H9 (cell line): ENCODE results near the gene CNIH2. TPM values are rescaled to one million over a fixed set of nuclear protein-coding genes. Genes with fewer than 3 reads are reported as not detected.

ENCODE experiments used
- DNase-seq: peaks from one replicate; pipeline ENCODE4 v3.0.0-alpha.2; 2017
- H2AFZ ChIP-seq: one replicate; pipeline ENCODE4 v1.6.1; 2013; ENCODE audit warnings: mild to moderate bottlenecking, low read length, control low read depth, moderate library complexity
- H2AK5ac ChIP-seq: 2 replicates; pipeline ENCODE4 v1.6.1; 2013; ENCODE audit warnings: low read length, control low read depth, mixed read lengths; ENCODE audit not compliant: insufficient read length
- H2BK120ac ChIP-seq: one replicate; pipeline ENCODE4 v1.6.1; 2013; ENCODE audit warnings: low read depth, mild to moderate bottlenecking, low read length, control low read depth, inconsistent platforms; ENCODE audit not compliant: poor library complexity, severe bottlenecking
- H2BK12ac ChIP-seq: 2 replicates; pipeline ENCODE4 v1.6.1; 2013; ENCODE audit warnings: low read length, control low read depth, mixed read lengths, low read depth; ENCODE audit not compliant: insufficient read length
- H2BK15ac ChIP-seq: 2 replicates; pipeline ENCODE4 v1.6.1; 2013; ENCODE audit warnings: low read depth, low read length, control low read depth
- H2BK20ac ChIP-seq: one replicate; pipeline ENCODE4 v1.6.1; 2013; ENCODE audit warnings: low read depth, mild to moderate bottlenecking, low read length, control low read depth, inconsistent platforms; ENCODE audit not compliant: poor library complexity, severe bottlenecking
- H2BK5ac ChIP-seq: 2 replicates; pipeline ENCODE4 v1.6.1; 2013; ENCODE audit warnings: low read length, control low read depth, mixed read lengths; ENCODE audit not compliant: insufficient read length
- H3K14ac ChIP-seq: 2 replicates; pipeline ENCODE4 v1.6.1; 2013; ENCODE audit warnings: low read length, control low read depth; ENCODE audit not compliant: insufficient read depth
- H3K18ac ChIP-seq: 2 replicates; pipeline ENCODE4 v1.6.1; 2013; ENCODE audit warnings: low read depth, mild to moderate bottlenecking, mixed read lengths, low read length, control low read depth; ENCODE audit not compliant: insufficient read length
- H3K23ac ChIP-seq: 2 replicates; pipeline ENCODE4 v1.6.1; 2013; ENCODE audit warnings: low read length, control low read depth, mixed read lengths, low read depth; ENCODE audit not compliant: insufficient read length
- H3K23me2 ChIP-seq: 2 replicates; pipeline ENCODE4 v1.6.1; 2013; ENCODE audit warnings: low read depth, mild to moderate bottlenecking, mixed read lengths, low read length, control low read depth; ENCODE audit not compliant: insufficient read length, poor library complexity, severe bottlenecking
- H3K27ac ChIP-seq: 2 replicates; pipeline ENCODE4 v1.5.1; 2013; ENCODE audit warnings: low read length, control low read depth, mixed read lengths, low read depth; ENCODE audit not compliant: insufficient read length
- H3K27me3 ChIP-seq: 2 replicates; pipeline ENCODE4 v1.6.1; 2013; ENCODE audit warnings: low read length, control low read depth, inconsistent platforms; ENCODE audit not compliant: insufficient read depth
- H3K4ac ChIP-seq: 2 replicates; pipeline ENCODE4 v1.6.1; 2013; ENCODE audit warnings: low read depth, mild to moderate bottlenecking, control low read depth, inconsistent platforms, low read length, moderate library complexity
- H3K4me1 ChIP-seq: 2 replicates; pipeline ENCODE4 v1.6.1; 2013; ENCODE audit warnings: low read length, control low read depth, inconsistent platforms; ENCODE audit not compliant: insufficient read depth
- H3K4me2 ChIP-seq: 2 replicates; pipeline ENCODE4 v1.6.1; 2013; ENCODE audit warnings: low read length, control low read depth, mixed read lengths; ENCODE audit not compliant: insufficient read length, insufficient read depth
- H3K56ac ChIP-seq: 2 replicates; pipeline ENCODE4 v1.6.1; 2013; ENCODE audit warnings: low read depth, mild to moderate bottlenecking, mixed read lengths, low read length, control low read depth; ENCODE audit not compliant: insufficient read length
- H3K79me1 ChIP-seq: 2 replicates; pipeline ENCODE4 v1.6.1; 2013; ENCODE audit warnings: low read depth, mild to moderate bottlenecking, moderate library complexity, low read length, control low read depth, inconsistent platforms; ENCODE audit not compliant: insufficient read depth, poor library complexity, severe bottlenecking
- H3K79me2 ChIP-seq: 2 replicates; pipeline ENCODE4 v1.6.1; 2013; ENCODE audit warnings: low read length, control low read depth, inconsistent platforms; ENCODE audit not compliant: insufficient read depth
- H3K9ac ChIP-seq: 2 replicates; pipeline ENCODE4 v1.6.1; 2013; ENCODE audit warnings: low read length, control low read depth, mixed read lengths; ENCODE audit not compliant: insufficient read length; ENCODE audit errors: extremely low read depth
- H3K9me3 ChIP-seq: one replicate; pipeline ENCODE4 v1.6.1; 2013; ENCODE audit warnings: low read depth, low read length, inconsistent platforms; ENCODE audit not compliant: control insufficient read depth
- H3T11ph ChIP-seq: one replicate; pipeline ENCODE4 v1.6.1; 2013; ENCODE audit warnings: mild to moderate bottlenecking, low read length, control low read depth, inconsistent platforms
- H4K20me1 ChIP-seq: one replicate; pipeline ENCODE4 v1.6.1; 2013; ENCODE audit not compliant: control insufficient read depth, insufficient read length, insufficient read depth
- H4K5ac ChIP-seq: 2 replicates; pipeline ENCODE4 v1.6.1; 2013; ENCODE audit warnings: low read depth, mild to moderate bottlenecking, mixed read lengths, low read length, control low read depth; ENCODE audit not compliant: insufficient read length
- H4K8ac ChIP-seq: replicated peaks from 2 replicates; pipeline ENCODE4 v1.6.1; 2013; ENCODE audit warnings: low read length, control low read depth, mixed read lengths, low read depth; ENCODE audit not compliant: insufficient read length
- H4K91ac ChIP-seq: 2 replicates; pipeline ENCODE4 v1.6.1; 2013; ENCODE audit warnings: low read depth, mild to moderate bottlenecking, moderate library complexity, mixed read lengths, low read length, control low read depth; ENCODE audit not compliant: insufficient read length
- H3K27ac Mint-ChIP-seq, 3 experiments: 2 replicates in 2 of 3; 3 replicates in 1 of 3; pipeline ENCODE4 v1.8.0; 2020 to 2021; ENCODE audit warnings: mixed read lengths in 3 of 3, mild to moderate bottlenecking in 1 of 3, moderate library complexity in 1 of 3
- H3K27me3 Mint-ChIP-seq: 2 replicates; pipeline ENCODE4 v1.8.0; 2021; ENCODE audit warnings: low read depth, mild to moderate bottlenecking, moderate library complexity, mixed read lengths
- H3K36me3 Mint-ChIP-seq, 3 experiments: 2 replicates in 2 of 3; 3 replicates in 1 of 3; pipeline ENCODE4 v1.8.0; 2020 to 2021; ENCODE audit warnings: low read depth in 3 of 3, mixed read lengths in 3 of 3; ENCODE audit not compliant: insufficient read depth in 1 of 3
- H3K4me1 Mint-ChIP-seq, 2 experiments: 2 replicates each; pipeline ENCODE4 v1.8.0; 2020; ENCODE audit warnings: mixed read lengths in 2 of 2
- H3K4me3 Mint-ChIP-seq, 2 experiments: 2 replicates in 1 of 2; 3 replicates in 1 of 2; pipeline ENCODE4 v1.8.0; 2020 to 2021; ENCODE audit warnings: mild to moderate bottlenecking in 2 of 2, mixed read lengths in 2 of 2, moderate library complexity in 1 of 2
- H3K9me3 Mint-ChIP-seq, 2 experiments: 2 replicates in 1 of 2; 3 replicates in 1 of 2; pipeline ENCODE4 v1.8.0; 2020; ENCODE audit warnings: mild to moderate bottlenecking in 2 of 2, mixed read lengths in 2 of 2, moderate library complexity in 1 of 2
- WGBS: extraction: QIAGEN DNeasy Blood & Tissue Kit; methylation state at CpG from one replicate; pipeline ENCODE4 v1.1.7; 2013; ENCODE audit warnings: missing lambda C conversion rate, low lambda C conversion rate, mixed read lengths; ENCODE audit not compliant: insufficient read length; ENCODE audit errors: extremely low coverage; 5-methylcytosine and 5-hydroxymethylcytosine counted together
- total RNA-seq: library from RNA; stranded (reverse); gene quantifications from 2 replicates; pipeline ENCODE4 v1.2.1, GENCODE V29; 2021
- TF ChIP-seq, protein P1 (sequence below): fragments of 200-600 bp; sonication (generic); conservative IDR thresholded peaks from 3 replicates; pipeline ENCODE4 v1.8.0; 2021; ENCODE audit warnings: antibody characterized with exemption, mild to moderate bottlenecking

Gene CNIH2
- total RNA-seq, 1 experiment from 2014 or later = 12.0 TPM

DNA sequence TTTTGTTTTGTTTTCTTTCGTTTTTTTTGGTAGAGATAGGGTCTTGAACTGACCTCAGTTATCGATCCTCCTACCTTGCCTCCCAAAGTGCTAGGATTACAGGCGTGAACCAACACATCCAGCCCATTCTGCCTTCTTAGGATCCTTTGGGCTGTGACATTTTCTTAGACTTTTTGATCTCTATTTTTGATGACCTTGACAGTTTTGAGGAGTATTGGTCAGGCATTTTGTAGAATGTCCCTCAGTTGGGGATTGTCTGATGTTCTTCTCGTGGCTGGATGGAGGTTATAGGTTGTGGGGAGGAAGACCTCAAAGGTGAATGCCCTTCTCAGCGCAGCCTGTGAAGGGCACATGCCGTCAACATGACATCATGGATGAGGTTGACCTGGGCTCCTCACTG is 29.1 kb upstream of the CNIH2 start:
- Histone ChIP-seq H2BK20ac (no peak overlapping the region), H3K79me1 (no peaks in the 10 kb centered on the region), H3K4me2 (no peak overlapping the region), H2AK5ac (no peak overlapping the region), H3T11ph (no peak overlapping the region), H3K27ac (no peak overlapping the region), H4K20me1 (no peaks in the 10 kb centered on the region), H3K9me3 (no peaks in the 10 kb centered on the region), H3K79me2 (no peaks in the 10 kb centered on the region), H3K4ac (no peak overlapping the region), H3K23ac (no peak overlapping the region), H4K5ac (no peak overlapping the region), H4K8ac (no peak overlapping the region), H3K9ac (no peak overlapping the region), H2BK120ac (no peak overlapping the region), H3K27me3 (no peaks in the 10 kb centered on the region), H2BK15ac (no peak overlapping the region), H2AFZ (no peak overlapping the region), H3K18ac (no peak overlapping the region), H3K4me1 (no peaks in the 10 kb centered on the region), H3K14ac (no peak overlapping the region), H3K56ac (no peak overlapping the region), H4K91ac (no peak overlapping the region), H3K23me2 (no peaks in the 10 kb centered on the region), H2BK12ac (no peak overlapping the region), H2BK5ac (no peak overlapping the region)
- TF ChIP-seq, protein P1, sequence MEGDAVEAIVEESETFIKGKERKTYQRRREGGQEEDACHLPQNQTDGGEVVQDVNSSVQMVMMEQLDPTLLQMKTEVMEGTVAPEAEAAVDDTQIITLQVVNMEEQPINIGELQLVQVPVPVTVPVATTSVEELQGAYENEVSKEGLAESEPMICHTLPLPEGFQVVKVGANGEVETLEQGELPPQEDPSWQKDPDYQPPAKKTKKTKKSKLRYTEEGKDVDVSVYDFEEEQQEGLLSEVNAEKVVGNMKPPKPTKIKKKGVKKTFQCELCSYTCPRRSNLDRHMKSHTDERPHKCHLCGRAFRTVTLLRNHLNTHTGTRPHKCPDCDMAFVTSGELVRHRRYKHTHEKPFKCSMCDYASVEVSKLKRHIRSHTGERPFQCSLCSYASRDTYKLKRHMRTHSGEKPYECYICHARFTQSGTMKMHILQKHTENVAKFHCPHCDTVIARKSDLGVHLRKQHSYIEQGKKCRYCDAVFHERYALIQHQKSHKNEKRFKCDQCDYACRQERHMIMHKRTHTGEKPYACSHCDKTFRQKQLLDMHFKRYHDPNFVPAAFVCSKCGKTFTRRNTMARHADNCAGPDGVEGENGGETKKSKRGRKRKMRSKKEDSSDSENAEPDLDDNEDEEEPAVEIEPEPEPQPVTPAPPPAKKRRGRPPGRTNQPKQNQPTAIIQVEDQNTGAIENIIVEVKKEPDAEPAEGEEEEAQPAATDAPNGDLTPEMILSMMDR = no peak
- Mint-ChIP-seq H3K4me1 (peaks cover 6 to 8% of the 10 kb centered on the region in 2 experiments), H3K36me3 (no peaks in the 10 kb centered on the region), H3K27me3 (peaks cover 7% of the 10 kb centered on the region; the same call in 1 of the 2 replicates), H3K27ac (no peak overlapping the region), H3K9me3 (no peaks in the 10 kb centered on the region), H3K4me3 (no peak overlapping the region)
- WGBS = no CpG with 5 or more reads among the region's 6 CpGs
- DNase-seq = no peak
